AG20443 (cell line): ENCODE measurements around the gene COL1A2.

Experiments used
- DNase-seq: peaks from one replicate; pipeline ENCODE4 v3.0.0; 2012; ENCODE audit warnings: low spot score, mixed read lengths

Gene COL1A2

GRCh38 chr7:94410413-94411187 lies 15.9 kb downstream of the COL1A2 start:
- no peak for DNase-seq

DNA sequence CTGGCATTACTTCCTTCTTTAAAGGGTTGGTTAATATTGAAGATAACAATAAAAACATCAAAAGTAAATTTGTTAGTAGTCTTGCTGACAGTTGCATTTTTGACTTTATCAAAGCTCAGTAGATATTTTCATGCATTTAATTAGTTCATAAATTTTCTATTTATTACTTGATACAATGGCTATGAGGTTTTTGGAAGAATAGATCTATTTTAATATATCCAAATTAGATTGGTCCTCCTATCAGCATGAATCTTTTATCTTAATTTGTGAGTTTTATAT lies 16.4 kb downstream of the COL1A2 start:
- no peak for DNase-seq

DNA sequence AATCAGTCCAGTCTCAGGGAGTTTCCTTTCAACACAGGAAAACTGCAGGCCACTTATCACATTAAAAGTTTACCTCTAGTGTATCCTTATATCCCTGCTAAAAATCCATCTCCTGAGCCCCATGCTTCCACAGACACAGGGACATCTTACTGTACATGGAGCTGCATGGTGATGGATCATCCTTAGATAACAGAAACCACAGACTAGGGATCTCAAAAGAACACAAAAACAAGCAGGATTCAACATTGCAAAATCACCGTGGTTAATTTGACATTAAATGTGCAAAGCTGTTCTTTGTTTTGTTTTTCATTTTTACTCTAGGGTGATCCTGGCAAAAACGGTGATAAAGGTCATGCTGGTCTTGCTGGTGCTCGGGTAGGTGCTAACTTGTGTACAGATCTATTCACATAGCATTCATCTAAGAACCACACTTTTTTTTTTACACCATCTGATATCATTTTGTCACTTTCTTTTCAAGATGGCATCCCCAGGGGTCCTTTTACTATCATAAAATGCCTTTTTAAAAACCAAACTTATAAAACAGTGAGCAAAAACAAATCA lies 18.1 kb downstream of the COL1A2 start:
- no peak for DNase-seq

DNA sequence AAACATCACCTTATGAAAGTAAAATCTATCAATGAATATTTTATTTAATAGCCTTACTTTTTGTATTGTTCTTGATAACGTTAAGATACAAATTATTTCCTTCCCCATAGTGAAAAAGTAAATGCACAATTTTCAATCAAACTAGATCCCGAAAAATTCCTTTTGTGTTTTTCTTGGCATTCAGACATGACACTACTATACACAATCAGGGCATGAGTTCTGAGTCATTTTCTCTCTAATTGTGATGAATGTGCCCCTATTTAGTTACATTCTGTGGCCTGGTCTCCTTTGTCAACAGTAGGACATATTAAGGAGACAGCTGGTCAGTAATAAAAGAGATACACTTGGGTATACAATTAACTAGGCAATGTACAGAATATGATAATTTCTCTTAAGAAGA lies 19.8 kb downstream of the COL1A2 start:
- DNase-seq: no peak

GRCh38 chr7:94414980-94415379 lies 20.3 kb downstream of the COL1A2 start:
- no peak for DNase-seq

GRCh38 chr7:94417306-94417705 lies 22.6 kb downstream of the COL1A2 start:
- DNase-seq: no peak

DNA sequence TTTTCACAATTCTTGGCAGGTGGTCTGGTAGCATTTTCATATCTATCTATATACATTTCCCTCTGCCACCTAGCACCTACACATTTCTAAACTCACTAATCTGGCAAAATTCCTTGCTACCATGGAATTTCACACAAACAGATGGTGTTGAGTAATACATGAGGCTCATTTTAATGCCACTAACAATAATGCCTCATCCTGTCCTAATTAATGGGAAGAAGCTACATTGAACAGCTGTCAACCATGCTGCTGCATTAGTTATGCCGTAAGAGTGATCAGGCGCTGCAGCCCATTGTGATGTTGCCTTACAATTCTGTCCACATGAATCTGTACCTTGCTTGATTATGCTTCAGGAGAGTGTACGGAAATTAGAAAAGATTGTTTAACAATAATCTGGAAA lies 23.2 kb downstream of the COL1A2 start:
- no peak for DNase-seq

GRCh38 chr7:94418851-94419250 lies 24.2 kb downstream of the COL1A2 start:
- DNase-seq: no peak

GRCh38 chr7:94420328-94420727 lies 25.6 kb downstream of the COL1A2 start:
- no peak for DNase-seq

DNA sequence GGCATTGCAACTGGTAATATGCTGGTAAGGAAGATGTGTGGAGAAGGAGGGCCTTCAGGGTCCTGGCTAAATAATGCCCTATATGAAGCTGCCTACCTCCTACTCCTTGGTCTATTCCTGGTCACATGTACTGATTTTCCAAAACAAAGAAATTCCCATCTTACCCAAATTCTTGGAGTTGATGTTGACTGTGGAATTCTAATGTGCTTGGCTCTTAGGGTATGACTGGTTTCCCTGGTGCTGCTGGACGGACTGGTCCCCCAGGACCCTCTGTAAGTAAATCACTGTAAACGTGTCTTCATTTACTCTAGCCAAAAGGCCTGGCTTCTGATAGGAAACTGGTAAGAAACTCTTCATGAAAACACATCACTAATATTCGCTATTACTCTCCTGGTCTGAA lies 27.0 kb downstream of the COL1A2 start:
- no peak for DNase-seq

DNA sequence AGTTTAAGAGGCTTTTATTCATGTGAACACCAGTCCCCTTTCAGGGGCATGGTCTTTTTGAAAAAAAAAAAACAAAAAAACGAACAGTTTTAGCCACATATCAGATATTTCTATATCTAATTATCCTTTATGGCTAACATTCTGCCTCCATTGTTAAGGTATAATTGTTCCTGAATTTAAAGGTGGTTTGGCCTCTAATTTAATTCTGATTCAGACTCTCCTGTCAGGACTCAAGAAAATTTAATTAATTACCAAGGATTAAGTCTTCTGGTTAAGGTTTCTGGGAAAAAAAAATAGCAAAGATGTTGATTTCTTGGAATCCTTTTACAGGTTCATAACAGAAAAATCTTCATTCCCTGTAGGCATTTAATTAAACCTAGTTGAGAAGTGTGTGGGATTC lies 27.4 kb downstream of the COL1A2 start:
- DNase-seq: no peak

GRCh38 chr7:94422827-94423460 lies 28.2 kb downstream of the COL1A2 start:
- no peak for DNase-seq

DNA sequence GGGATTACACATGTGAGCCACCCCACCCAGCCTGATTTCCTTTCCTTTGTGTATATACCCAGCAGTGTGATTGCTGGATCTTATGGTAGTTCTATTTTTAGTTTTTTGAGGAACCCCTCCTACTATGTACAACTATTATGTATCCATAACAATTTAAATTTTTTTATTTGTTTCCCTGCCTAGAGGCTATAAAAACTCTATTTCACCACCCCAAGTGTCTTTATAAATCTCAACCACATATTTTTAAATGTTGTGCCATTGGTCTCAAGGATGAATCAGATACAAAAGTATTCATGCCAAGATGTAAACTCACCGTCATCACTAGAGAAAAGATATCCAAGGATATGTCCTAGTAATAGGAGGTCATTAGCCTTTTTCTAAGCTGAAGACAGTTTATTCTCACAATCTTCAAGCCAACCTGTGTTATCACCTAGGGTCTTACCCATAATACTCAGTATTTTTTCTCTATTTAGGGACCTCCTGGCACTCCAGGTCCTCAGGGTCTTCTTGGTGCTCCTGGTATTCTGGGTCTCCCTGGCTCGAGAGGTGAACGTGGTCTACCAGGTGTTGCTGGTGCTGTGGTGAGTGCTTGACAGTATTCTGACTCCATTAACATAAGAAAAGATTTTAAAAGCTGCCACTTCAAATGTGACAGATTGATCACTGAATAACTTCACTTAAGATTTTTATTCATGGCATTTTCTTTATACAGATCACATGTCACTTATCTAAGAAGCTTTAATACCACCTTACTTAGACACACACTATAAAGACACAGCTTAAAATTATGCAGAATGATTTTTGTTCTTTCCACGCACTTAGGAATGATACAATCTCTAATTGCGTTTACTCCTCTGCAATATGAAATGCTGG lies 29.4 kb downstream of the COL1A2 start:
- DNase-seq: peak; percentile 47

GRCh38 chr7:94425546-94425945 lies 30.9 kb downstream of the COL1A2 start:
- no peak for DNase-seq

- DNase-seq: no peak
Measured at GRCh38 chr7:94426980-94427875, 32.5 kb downstream of the COL1A2 start.

DNA sequence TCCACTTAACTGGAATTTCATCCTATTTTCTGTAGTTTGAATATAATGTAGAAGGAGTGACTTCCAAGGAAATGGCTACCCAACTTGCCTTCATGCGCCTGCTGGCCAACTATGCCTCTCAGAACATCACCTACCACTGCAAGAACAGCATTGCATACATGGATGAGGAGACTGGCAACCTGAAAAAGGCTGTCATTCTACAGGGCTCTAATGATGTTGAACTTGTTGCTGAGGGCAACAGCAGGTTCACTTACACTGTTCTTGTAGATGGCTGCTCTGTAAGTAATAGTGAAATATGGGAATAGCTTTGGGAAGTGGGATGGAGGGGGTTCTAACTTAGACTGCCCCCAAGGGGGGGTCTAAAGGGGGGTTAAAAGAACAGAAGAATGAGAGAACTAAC lies 34.5 kb downstream of the COL1A2 start:
- DNase-seq: no peak

GRCh38 chr7:94431176-94431575 lies 36.5 kb downstream of the COL1A2 start:
- DNase-seq: no peak

DNA sequence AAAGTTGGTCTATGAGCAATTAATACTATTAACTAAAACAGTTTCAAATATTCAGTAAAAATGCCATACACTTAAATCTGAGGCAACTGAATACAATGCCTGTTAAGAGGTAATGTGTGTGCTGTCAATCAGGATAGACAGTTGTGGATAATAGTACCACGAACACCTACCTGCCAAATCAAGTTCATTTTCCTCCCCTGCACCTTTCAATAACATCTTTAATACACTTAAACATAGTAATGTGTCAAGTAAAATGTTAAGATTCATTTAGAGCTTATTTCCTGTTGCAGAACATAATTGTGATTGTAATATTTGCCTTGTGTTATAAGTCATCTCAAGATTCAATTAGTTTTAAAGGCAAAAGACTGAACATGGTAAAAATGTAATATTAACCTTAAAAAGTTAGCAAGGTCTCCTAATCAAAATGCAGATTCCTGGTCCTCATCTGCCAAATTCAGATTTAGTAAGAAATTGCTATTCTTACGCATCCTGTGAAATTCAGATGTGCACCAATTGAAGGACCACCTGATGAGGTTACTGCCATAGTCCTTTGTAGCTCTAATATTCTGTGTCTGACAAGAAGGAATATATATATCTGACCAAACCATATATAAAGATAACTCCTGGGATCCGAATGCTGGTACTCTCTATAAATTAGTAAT lies 37.1 kb downstream of the COL1A2 start:
- DNase-seq: no peak

- DNase-seq: no peak
Measured at GRCh38 chr7:94432281-94432670, 37.6 kb downstream of the COL1A2 start.

- no peak for DNase-seq
Measured at GRCh38 chr7:94432817-94433216, 38.1 kb downstream of the COL1A2 start.

DNA sequence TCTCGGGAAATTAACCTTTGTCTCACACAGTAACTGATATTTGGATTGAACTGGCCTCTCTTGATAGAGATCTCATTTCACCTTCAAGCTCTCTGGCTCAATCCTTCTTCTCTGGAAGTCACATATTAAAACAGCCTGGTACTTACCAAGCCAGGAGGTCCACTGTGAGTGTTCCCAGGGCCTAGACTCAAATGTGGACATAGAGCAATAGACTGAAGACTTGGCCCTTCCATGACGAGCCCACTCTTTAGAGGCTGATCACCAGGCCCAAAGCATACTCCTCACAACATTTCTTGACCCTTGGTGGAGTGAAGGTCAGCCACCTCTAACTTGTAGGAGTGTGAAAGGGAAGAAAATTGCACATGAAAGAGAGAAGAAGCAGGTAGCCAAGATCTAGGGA lies 38.5 kb downstream of the COL1A2 start:
- no peak for DNase-seq
